Body of pancreas (tissue), 4 donors: ENCODE measurements around the gene SLC39A7. TPM values are rescaled to one million over a fixed set of nuclear protein-coding genes. Genes with fewer than 3 reads are reported as not detected.

Source experiments
- ATAC-seq: fragments of 150-250 bp; one replicate; pipeline ENCODE4 v1.9.1; 2016
- DNase-seq, 4 donors: peaks; one replicate each; pipeline ENCODE4 v3.0.0-alpha.2; 2019
- H3K27ac ChIP-seq, 4 donors: fragments of 200-600 bp; sonication (generic); 1 replicate in 3 of 4; 2 replicates in 1 of 4; pipeline versions ENCODE4 v1.5.1 to v1.6.1; 2016 to 2019; ENCODE audit warnings: mild to moderate bottlenecking in 1 of 4, mixed read lengths in 1 of 4, moderate library complexity in 1 of 4
- H3K27me3 ChIP-seq, 2 donors: fragments of 200-600 bp; sonication (generic); one replicate each; pipeline ENCODE4 v1.6.0; 2016; ENCODE audit warnings: mild to moderate bottlenecking in 1 of 2
- H3K36me3 ChIP-seq, 2 donors: fragments of 200-600 bp; sonication (generic); replicated peaks in 1 of 2; 2 replicates each; pipeline ENCODE4 v1.5.1; 2016; ENCODE audit warnings: low read depth in 2 of 2; ENCODE audit not compliant: insufficient read depth in 1 of 2
- H3K4me1 ChIP-seq: fragments of 200-600 bp; sonication (generic); one replicate; pipeline ENCODE4 v1.6.0; 2016
- H3K4me3 ChIP-seq, 2 donors: fragments of 200-600 bp; sonication (generic); 1 replicate in 1 of 2; 2 replicates in 1 of 2; pipeline ENCODE4 v1.5.1; 2016 to 2019
- H3K9me3 ChIP-seq, 3 donors: fragments of 200-600 bp; sonication (generic); 1 replicate in 2 of 3; 2 replicates in 1 of 3; pipeline ENCODE4 v1.5.1; 2016
- CTCF ChIP-seq, 7 experiments: fragments of 450-650 bp in 4 of 7; fragments of 200-600 bp in 3 of 7; sonication (generic) in 3 of 7; IDR thresholded peaks; one replicate each; pipeline ENCODE4 v1.5.1; 2016 to 2019; ENCODE audit warnings: antibody characterized with exemption in 7 of 7
- POLR2A ChIP-seq, 3 donors: fragments of 450-650 bp; IDR thresholded peaks; one replicate each; pipeline ENCODE4 v1.6.1; 2016; ENCODE audit warnings: antibody characterized with exemption in 3 of 3, mild to moderate bottlenecking in 2 of 3
- WGBS, 2 donors: methylation state at CpG; one replicate each; pipeline ENCODE4 v1.1.5; 2017; 5-methylcytosine and 5-hydroxymethylcytosine counted together
- intact Hi-C: fragments of 100-400 bp; cut with DNase I; formaldehyde crosslinking; loops from one replicate; pipeline ENCODE4 v1.15.1; 2023
- total RNA-seq, 2 donors: library from RNA; depleted of rRNA; stranded (reverse); fragments of >200 nt; gene quantifications; one replicate each; pipeline ENCODE4 v1.1.0, GENCODE V29; 2016

Gene SLC39A7
- 10 to 100 TPM; 57.3 to 67.9 TPM for total RNA-seq

- peak; percentile 62 to 92 (median 90) for TF ChIP-seq POLR2A (IDR thresholded peaks at IDR 0.05)
- TF ChIP-seq CTCF (IDR thresholded peaks at IDR 0.05), result no peak
- peak within 1 kb of the TSS; percentile 59 to 77 for H3K4me3 ChIP-seq
- H3K36me3 ChIP-seq, result peaks cover 0 to 15% of the 10 kb centered on the region in 2 donors
- DNase-seq (peak; percentile 99 to 100 (median 100)), ATAC-seq (peak; percentile 82)
- no peaks in the 10 kb centered on the region for H3K27me3 ChIP-seq
- H3K4me1 ChIP-seq, result peaks cover 67% of the 10 kb centered on the region
- intact Hi-C loops, result no loop called here
- no peaks in the 10 kb centered on the region for H3K9me3 ChIP-seq
- H3K27ac ChIP-seq, result peak within 1 kb of the TSS; percentile 90 to 99 (median 96)
- WGBS, 2 donors, result 0% methylated on average over 43 to 67 of the region's 68 CpGs
These were observed at the start of gene SLC39A7, which contains the start of gene RXRB for GRCh38 chr6:33200219-33201146. TSS of gene SLC39A7 (plus strand) at chr6:33200867. CDS start at chr6:33201246, 379 bp downstream. TSS of gene RXRB (minus strand) at chr6:33200665. CDS start at chr6:33200476, 189 bp downstream.

- H3K27me3 ChIP-seq, result no peaks in the 10 kb centered on the region
- no peak overlapping the region for H3K27ac ChIP-seq
- intact Hi-C loops, result no loop called here
- H3K36me3 ChIP-seq, result no peaks in the 10 kb centered on the region
- peaks cover 0 to 11% (median 2%) of the 10 kb centered on the region in 3 donors for H3K9me3 ChIP-seq
- 76 to 81% methylated on average over 1 of the region's 1 CpG for WGBS, 2 donors
- H3K4me1 ChIP-seq, result no peaks in the 10 kb centered on the region
- no peak overlapping the region for H3K4me3 ChIP-seq
- TF ChIP-seq POLR2A (IDR thresholded peaks at IDR 0.05), result no peak
- no peak for TF ChIP-seq CTCF (IDR thresholded peaks at IDR 0.05)
- no peak for ATAC-seq
- DNase-seq, result no peak
These were observed 49.6 kb upstream of the SLC39A7 start for GRCh38 chr6:33151050-33151449.

- no peak overlapping the region for H3K4me3 ChIP-seq
- no peak overlapping the region for H3K27ac ChIP-seq
- WGBS, 2 donors, result 46 to 48% methylated on average over 4 of the region's 4 CpGs
- no peak for DNase-seq
- no peaks in the 10 kb centered on the region for H3K36me3 ChIP-seq
- no peak for ATAC-seq
- H3K27me3 ChIP-seq, result no peaks in the 10 kb centered on the region
- intact Hi-C loops, result no loop called here
- H3K4me1 ChIP-seq, result no peaks in the 10 kb centered on the region
- peaks cover 0 to 11% (median 2%) of the 10 kb centered on the region in 3 donors for H3K9me3 ChIP-seq
- TF ChIP-seq POLR2A (IDR thresholded peaks at IDR 0.05), result no peak
- no peak for TF ChIP-seq CTCF (IDR thresholded peaks at IDR 0.05)
These were observed 46.3 kb upstream of the SLC39A7 start for GRCh38 chr6:33154349-33154748.

- Histone ChIP-seq H3K9me3 (peaks cover 0 to 9% (median 2%) of the 10 kb centered on the region in 3 donors), H3K36me3 (no peaks in the 10 kb centered on the region), H3K4me1 (peaks cover 5% of the 10 kb centered on the region), H3K27ac (no peak overlapping the region), H3K27me3 (no peaks in the 10 kb centered on the region), H3K4me3 (no peak overlapping the region)
- TF ChIP-seq POLR2A (IDR thresholded peaks at IDR 0.05) (no peak), CTCF (IDR thresholded peaks at IDR 0.05) (no peak)
- intact Hi-C loops, result no loop called here
- 69 to 81% methylated on average over 6 of the region's 6 CpGs for WGBS, 2 donors
- DNase-seq (no peak), ATAC-seq (no peak)
These were observed 44.1 kb upstream of the SLC39A7 start for GRCh38 chr6:33156561-33156960.
